NCI-H82 treated with DMSO at 0.1 percent for 48 hours (cell line): Measurements from ENCODE around the gene MAB21L2.

Source experiments
- DNase-seq: peaks from one replicate; lab custom pipeline; 2025; ENCODE audit not compliant: unreplicated experiment; lab: John Stamatoyannopoulos, UW

MAB21L2 gene

DNA sequence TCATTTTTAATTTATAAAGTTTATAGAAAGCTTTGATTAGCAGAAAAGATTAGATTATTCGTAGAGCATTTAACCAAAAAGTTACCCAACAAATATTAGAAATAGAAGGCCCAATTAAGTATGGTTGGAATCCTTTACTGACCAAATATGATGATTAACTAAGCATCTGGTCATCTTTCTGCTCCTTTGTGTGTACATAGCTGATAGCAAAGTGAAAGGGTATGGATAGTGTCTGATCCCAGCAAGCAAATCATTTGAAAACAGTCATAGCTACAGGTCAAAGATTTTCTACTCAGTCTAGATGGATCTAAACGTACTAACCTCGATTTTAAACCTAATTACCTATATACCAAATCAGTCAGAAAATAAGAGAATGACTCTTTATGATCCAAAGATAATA lies 7.3 kb upstream of the MAB21L2 start:
- no peak for DNase-seq

DNA sequence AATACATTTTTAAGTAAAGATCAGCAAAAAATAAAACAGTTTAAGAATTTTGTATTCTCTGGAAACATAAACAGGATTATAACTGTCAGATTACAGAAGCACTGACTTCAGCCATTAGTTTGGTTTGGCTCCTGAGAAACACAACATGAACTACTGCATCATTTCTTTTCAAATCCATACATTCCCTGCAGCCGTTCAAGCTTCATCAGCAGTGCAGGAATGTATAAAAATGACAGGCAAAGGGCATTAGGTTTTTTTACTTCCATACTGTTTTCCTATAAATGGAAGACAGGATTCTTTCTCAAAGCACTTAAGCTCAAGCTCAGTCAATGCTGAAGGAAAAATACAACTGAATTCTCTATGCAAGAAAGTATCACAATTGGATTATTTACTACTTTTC lies 4.2 kb upstream of the MAB21L2 start:
- no peak for DNase-seq

DNA sequence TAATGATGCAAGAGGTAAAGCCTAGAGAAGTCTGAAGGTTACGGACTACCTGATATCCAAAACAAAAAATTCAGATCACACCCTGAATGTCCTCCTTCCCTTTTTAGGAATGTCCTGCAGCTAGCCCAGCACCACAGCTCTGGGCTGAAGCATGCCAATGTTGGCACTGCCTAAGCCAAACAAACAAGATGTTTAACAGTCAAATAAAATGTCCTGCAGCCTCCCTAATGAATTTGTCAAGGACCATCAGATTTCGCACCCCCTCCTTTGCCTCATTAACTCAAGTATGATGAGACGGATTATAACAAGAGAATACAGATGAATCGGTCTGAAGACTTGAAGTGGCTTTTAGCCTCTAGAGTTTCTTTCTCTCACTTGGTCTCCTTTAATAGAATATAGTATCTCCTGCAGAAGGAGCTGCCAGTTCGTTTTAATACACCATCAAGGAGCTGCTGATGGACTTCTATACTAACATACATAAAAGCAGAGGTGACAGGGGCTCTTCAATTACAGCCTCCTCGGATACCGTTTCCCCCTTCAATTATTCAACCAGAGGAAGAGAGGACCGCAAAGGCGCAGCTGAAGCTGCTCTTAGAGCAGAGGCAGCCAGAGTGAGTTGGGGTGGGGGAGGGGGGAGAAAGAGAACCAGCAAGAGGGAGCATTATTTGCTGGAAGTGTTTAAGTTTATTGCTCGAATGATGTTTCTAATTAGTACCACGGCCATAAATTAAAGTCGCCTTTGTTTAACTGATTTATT lies 3.0 kb upstream of the MAB21L2 start:
- DNase-seq, result no peak

DNA sequence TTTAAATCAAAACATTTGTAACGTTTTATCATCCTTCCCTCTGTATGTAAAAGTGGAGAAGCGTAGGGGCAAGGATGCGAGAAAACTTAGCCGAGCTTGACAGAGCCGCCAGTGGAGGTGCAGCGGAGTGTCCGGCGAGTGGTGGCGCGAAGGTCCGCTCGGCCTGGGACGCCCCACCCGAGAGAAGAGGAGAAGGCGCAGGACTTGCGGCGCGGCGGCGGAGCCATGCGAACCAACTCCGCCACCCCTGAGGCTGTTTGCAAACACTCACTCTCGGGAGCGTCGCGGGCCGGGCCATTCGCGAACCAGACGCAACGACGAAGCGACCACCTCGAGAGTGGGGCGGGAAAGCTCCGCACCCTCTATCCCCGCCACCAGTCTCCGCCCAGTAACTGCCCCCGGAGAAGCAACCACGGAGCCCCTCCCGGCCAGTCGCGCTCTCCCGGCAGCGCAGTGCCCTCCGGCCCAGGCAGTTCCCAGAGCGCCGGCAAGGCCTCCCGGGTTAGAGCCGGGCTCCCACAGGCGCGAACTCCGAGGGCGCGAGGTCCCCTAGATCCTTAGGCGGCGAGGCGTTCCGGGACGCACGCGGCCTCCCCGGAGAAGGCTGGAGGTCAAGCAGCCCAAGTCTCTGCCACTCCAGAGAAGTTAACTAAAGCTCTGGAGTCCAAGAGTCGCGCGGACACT lies 2.3 kb upstream of the MAB21L2 start:
- DNase-seq, result no peak

DNA sequence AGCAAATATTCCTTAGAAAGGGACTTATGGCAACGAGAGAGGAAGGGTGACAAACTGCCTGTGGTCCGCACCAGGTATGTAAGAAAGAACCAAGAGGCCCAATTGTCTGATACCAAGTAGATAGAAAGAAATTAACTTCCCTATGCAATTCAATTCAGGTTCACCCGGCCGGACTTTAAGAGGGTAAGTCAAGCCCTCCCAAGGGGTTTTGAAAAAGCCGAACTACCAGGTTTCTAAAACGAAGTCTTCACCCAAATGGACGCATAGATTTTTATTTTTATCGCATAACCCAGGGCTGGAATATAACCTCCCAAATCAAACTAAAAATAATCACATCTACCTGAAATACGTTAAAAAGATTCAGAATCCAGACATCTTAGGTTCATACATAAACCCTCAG lies 1.6 kb upstream of the MAB21L2 start:
- no peak for DNase-seq

DNA sequence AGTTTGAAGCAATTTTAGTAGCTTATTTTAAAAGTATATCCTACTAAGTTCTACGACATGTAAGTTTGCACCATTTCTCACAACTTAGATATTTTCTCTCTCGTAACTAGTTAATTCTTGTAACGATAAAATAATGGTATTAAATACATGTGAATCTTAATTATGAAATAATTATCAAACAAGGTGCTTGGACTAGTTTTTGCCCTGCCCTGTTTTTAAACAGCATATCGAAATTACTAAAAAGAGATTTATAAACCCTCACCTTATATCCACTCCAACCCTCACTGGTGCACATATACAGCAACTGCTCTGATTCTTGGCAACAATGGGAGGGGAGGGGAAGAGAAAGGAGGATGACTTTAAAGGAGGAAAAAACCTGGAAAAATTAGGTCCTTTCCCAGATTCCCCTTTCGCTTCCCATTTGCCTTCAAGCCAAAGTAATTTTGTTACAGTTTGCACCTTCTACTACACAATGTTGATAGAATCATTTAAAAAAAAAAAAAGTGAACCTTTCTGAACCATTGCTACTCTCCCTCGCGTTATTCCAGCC lies 820 bp upstream of the MAB21L2 start:
- no peak for DNase-seq

DNA sequence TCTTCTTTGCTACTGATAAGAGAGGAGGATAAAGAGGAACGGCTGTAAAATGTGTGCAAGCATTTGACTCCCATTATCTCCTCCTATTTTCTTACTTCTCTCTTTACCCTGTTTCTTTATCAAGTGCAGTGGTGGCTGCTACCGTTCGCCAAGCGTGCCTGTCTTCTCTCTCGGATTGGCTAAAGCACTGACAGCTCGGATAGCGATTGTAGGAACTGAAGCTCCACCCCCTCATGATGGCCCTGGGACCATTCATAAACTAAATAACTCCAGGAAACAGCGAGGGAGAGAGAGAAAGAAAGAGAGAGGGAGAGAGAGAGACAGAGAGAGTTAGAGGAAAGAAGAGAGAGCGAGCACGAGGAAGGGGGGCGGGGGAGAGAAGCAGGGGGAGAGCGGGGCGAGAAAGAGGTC lies 305 bp upstream of the MAB21L2 start:
- no peak for DNase-seq

DNA sequence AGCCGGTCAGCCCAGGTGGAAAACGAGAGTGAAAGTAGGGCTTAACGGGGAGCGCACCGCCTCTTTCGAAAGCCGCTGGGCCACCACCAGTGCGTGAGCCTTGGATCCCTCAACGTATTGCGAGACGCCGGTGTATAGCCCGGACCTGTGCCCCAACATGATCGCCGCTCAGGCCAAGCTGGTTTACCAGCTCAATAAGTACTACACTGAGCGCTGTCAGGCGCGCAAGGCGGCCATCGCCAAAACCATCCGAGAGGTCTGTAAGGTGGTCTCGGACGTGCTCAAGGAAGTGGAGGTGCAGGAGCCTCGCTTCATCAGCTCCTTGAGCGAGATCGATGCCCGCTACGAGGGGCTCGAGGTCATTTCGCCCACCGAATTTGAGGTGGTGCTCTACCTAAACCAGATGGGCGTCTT lies 929 bp downstream of the MAB21L2 start:
- no peak for DNase-seq

DNA sequence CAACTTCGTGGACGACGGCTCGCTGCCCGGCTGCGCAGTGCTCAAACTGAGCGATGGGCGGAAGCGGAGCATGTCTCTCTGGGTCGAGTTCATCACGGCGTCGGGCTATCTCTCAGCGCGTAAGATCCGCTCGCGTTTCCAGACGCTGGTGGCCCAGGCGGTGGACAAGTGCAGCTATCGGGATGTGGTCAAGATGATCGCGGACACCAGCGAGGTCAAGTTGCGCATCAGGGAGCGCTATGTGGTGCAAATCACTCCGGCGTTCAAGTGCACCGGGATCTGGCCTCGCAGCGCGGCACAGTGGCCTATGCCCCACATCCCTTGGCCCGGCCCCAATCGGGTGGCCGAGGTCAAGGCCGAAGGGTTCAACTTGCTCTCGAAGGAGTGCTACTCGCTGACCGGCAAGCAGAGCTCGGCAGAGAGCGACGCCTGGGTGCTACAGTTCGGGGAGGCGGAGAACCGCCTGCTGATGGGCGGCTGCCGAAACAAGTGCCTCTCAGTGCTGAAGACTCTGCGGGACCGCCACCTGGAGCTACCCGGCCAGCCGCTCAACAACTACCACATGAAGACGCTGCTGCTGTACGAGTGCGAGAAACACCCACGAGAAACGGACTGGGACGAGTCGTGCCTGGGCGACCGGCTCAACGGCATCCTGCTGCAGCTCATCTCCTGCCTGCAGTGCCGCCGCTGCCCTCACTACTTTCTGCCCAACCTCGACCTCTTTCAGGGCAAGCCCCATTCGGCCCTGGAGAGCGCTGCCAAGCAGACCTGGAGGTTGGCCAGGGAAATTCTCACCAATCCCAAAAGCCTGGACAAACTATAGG lies 1.5 kb downstream of the MAB21L2 start:
- no peak for DNase-seq

DNA sequence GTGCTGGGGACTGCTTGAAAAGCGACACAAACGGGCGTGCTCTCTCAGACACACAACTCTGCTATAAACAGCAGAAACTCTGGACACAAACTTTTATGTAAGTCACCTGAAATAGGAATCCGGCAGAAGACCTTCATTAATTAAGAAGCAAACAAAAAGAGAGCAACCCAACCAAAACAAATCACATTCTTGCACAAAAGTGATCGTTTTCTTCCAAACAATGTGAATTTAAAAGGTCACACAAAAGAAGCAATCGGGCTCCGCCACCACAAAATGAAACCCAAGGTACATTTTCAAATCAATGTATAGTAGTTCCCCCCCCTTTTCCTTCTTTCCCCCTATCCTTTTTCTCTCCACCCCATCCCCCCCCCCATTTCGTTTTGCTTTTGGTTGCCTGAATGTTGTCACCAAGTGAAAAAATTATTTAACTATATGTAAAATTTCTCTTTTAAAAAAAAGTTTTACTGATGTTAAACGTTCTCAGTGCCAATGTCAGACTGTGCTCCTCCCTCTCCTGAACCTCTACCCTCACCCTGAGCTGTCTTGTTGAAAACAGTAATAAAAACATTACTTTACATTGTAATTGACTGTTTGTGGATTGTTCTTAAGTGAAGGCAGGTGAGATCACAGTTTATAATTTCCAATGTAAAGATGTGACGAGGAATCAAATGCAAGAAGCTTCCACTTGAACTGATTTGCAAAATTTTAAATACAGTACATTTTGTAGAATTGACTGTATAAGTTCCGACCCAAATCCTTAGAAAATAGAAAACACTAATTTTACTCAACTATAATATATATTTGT lies 2.4 kb downstream of the MAB21L2 start:
- DNase-seq, result no peak

DNA sequence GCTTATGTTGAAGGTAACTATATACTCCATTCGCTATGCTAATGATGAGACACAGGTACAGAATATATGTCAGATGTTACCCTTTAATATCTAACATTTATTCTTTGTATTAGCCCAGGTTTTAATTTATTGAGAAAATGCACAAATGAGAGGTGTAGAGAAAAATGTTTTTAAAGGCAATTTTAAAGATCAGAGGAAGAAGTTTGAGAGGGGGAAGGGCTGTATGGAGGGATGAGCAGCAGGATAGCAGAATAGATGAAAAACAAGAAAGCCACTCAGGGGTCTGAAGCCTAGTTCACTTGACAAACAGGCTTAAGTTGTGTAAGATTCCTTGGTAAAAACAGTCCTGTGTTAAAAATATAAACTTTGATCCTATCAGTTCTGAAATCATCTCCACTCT lies 3.7 kb downstream of the MAB21L2 start:
- no peak for DNase-seq

DNA sequence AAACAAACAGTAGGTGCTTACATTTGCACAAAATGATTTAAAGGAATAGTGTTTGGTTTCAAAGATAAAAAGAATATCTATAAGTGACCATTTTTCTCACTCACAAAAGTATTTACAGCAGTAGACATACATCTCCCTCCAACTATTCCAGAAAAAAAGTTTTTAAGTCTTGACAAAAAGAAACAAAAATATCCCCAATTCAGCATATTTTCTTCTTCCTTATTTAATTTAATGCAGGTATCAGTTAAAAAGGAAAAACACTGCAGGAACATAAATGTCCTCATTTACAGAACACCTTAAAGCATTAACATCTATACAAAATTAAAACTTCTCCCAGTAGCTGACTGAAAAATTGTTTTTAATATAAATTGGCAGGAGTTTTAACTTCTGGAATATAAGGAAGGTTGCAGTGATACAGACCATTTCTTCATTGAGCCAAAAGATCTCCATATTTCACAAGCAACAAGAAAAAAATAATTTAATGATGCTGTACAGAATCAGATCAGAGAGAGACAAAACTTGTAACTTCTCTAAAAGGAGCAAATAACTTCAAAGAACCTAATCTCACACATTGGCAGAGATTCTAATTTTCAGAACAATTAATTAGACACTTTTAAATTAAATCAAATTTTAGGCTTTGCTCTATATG lies 4.3 kb downstream of the MAB21L2 start:
- DNase-seq, result no peak

DNA sequence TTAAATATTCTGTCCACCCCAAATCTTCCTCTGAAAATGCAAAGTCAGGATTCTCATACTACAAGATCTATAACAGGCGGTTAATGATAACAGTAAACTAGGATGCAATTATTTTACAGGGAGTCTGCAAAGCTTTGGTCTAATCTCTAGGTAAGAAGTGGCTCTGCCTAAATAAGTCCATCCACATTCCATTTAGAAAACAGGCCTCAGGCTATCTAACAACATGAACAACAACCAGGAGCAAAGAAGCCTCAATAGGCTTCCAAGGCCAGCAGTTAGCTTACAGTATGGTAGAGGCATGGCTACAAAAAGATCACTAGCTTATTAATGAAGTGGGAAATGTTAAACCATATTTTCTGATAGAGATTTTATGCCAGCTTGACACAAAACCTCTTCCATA lies 6.4 kb downstream of the MAB21L2 start:
- DNase-seq, result no peak

DNA sequence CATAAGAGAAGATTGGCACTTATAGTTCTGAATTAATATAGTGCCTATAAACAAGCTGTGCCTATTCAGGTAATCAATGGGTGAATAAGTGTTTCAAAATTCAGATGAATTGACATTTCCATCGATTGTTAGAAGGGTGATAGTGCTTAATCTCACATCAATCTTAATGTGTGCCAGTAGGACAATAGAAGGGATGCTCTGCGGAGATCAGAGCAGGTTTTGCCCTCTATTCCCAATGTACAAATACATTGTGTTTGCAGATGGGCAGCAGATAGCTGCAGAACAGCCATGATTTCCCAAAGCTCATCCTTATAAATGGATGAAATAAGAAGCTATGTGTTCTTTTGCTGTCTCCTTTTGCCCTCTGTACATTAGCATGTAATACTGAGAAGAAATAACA lies 7.2 kb downstream of the MAB21L2 start:
- DNase-seq, result no peak

DNA sequence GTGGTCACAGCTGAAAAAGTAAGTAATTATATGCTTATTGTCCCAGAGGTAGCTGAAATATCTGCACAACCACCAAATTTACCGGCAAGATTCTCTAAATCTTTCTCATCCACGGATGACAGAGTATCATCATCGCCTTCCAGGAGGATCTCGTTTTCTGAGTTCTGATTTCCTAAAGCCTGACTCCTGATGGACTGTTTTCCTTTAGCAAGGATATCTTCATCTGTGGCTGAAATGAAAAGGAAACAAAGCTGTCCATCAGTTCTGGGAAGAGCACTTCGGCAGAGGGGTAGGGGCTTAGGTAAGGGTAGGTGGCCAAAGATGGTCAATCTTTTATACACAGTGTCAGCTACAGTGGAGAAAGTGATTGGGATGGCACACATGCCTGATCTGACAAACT lies 8.7 kb downstream of the MAB21L2 start:
- DNase-seq, result no peak

DNA sequence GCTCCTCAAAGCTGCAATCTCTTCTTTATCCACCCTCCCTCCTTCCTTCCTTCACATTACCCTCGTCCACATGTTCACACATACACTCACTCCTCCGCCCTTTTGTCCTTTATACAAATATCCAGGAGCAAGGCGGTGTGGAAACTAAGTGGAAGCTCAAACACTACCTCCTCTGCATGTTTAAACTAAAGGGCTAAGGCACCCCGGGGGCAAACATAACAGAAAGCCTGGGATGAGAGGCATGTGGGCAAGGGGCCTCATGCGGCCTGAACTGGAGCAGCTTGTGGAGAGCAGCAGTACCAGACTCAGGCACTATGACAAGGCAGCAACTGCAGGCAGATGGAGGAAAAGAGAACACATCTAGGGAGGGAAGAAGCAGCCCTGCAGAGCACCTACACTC lies 9.5 kb downstream of the MAB21L2 start:
- DNase-seq, result peak; percentile 82

DNA sequence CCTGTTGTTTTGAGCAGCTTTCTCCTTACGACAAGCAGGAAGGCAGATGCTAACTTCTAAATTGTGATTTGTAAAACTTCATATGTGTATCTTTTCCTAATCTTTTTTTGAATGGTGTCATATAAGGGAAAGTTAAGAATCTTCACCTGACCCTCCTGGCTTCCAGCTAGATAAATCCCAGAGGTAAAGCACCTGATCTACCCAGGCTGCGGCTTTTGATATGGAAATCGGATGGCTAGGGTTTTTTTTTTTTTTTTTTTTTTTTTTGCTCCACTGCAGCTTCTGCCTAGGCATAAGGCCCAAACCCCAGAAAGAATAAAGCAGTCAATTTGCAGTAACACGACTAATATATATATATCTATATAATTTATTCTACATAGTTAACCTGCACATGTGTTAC lies 10.0 kb downstream of the MAB21L2 start:
- DNase-seq, result no peak

DNA sequence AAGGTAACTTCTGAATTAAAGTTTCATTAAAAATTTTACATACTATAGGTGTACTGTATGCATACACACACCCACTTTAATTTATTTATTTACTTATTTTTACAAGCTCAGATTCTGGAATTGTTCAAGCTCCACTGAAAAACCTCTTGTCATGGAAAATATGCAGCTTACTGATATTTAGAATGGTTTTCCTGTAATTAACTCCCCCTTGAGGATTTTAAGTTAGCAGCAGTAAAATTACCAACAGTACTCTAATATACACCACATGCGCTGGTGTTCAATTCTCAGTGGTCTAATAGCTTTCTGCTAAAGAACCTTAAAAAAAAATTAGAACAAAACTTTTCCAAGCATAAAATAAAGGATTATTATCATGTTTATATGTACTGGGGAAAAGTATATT lies 12.0 kb downstream of the MAB21L2 start:
- DNase-seq, result no peak

DNA sequence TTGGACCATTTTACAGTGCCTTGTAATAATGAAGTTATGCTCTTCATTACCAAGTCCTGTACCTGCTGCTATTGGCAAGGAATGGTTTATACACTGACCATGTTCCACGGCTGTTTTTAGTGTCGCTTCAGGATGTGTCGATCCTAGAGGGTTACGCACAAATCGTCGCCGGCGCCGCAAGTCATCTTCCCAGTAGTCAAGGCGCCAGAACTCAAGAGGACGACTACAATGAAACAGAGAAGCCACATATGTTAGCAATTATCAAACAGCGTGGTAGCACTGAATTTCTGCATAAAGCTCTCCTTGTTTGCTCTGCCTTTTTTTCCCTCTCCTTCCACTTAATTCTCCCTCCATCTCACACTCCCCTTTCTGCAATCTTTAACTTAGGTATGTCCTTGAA lies 17.0 kb downstream of the MAB21L2 start:
- no peak for DNase-seq

DNA sequence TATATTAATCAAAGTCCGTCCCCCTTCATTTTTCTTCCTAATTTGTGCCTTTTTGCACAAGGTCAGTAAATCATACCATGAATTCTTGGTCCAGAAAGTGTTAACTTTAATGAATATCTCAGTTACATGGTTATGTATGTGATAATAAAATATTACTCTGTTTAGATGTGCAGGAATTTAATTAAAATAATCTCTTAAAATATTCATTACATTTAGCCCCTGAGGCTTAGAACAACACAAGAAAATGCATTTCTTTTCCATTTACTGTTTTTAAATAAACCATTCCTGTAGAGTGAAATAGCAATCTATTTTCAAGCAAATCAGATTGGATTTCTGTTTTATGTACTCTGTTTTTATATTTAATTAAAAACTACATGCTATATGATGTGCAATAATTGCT lies 17.6 kb downstream of the MAB21L2 start:
- no peak for DNase-seq
